Activated B cell treated with CpG ODN at 0.5 μM for 24 hours (primary cell): ENCODE results near the gene STRIT1. TPM values are rescaled to one million over a fixed set of nuclear protein-coding genes. Genes with fewer than 3 reads are reported as not detected.

ENCODE experiments used
- ATAC-seq: fragments of 200-7000 bp; cut with Tn5 transposase; one replicate; pipeline ENCODE4 v1.10.0; 2021; ENCODE audit warnings: low read depth, mild to moderate bottlenecking, moderate library complexity
- CTCF ChIA-PET: fragments of 350-600 bp; sonication (Branson Sonifier 250); formaldehyde crosslinking; loops from one replicate; lab custom pipeline; 2021; ENCODE audit warnings: antibody characterized with exemption; lab: Charles Lee
- POLR2A ChIA-PET: fragments of 350-600 bp; sonication (Branson Sonifier 250); formaldehyde crosslinking; loops from one replicate; lab custom pipeline; 2021; ENCODE audit warnings: antibody characterized with exemption; lab: Charles Lee
- DNase-seq: peaks from one replicate; pipeline ENCODE4 v3.0.0; 2022
- H3K27ac Mint-ChIP-seq: one replicate; pipeline ENCODE4 v1.8.0; 2020; ENCODE audit warnings: mixed read lengths
- H3K27me3 Mint-ChIP-seq: one replicate; pipeline ENCODE4 v1.8.0; 2021; ENCODE audit warnings: mixed read lengths
- H3K36me3 Mint-ChIP-seq: one replicate; pipeline ENCODE4 v1.8.0; 2021; ENCODE audit warnings: low read depth, mixed read lengths
- H3K4me1 Mint-ChIP-seq: one replicate; pipeline ENCODE4 v1.8.0; 2021; ENCODE audit warnings: mixed read lengths
- H3K4me3 Mint-ChIP-seq: one replicate; pipeline ENCODE4 v1.8.0; 2020; ENCODE audit warnings: mild to moderate bottlenecking, mixed read lengths
- H3K9me3 Mint-ChIP-seq: one replicate; pipeline ENCODE4 v1.8.0; 2020; ENCODE audit warnings: mixed read lengths
- CTCF ChIP-seq: fragments of 200-600 bp; IDR thresholded peaks from one replicate; pipeline ENCODE4 v1.8.0; 2022; ENCODE audit warnings: antibody characterized with exemption, mild to moderate bottlenecking
- intact Hi-C: fragments of 100-400 bp; cut with micrococcal nuclease; formaldehyde crosslinking; loops from one replicate; pipeline ENCODE4 v1.15.1; 2024
- total RNA-seq: library from RNA; stranded (reverse); gene quantifications from 2 replicates; pipeline ENCODE4 v1.2.3, GENCODE V29; 2022

Gene STRIT1
- total RNA-seq, 1 donor from 2014 or later, result not detected

GRCh38 chr3:155244216-155244615 is 49.3 kb downstream of the STRIT1 start:
- H3K4me1 Mint-ChIP-seq, result no peaks in the 10 kb centered on the region
- ChIA-PET POLR2A (no interaction called here), CTCF (no interaction called here)
- no peak for ATAC-seq
- intact Hi-C loops, result no loop called here
- no peak for DNase-seq
- H3K36me3 Mint-ChIP-seq, result no peaks in the 10 kb centered on the region
- H3K4me3 Mint-ChIP-seq, result no peak overlapping the region
- no peak overlapping the region for H3K27ac Mint-ChIP-seq
- TF ChIP-seq CTCF, result no peak
- H3K9me3 Mint-ChIP-seq, result no peaks in the 10 kb centered on the region
- H3K27me3 Mint-ChIP-seq, result no peaks in the 10 kb centered on the region

GRCh38 chr3:155243512-155243921 is 50.0 kb downstream of the STRIT1 start:
- H3K27ac Mint-ChIP-seq, result no peak overlapping the region
- CTCF ChIA-PET, result no interaction called here
- TF ChIP-seq CTCF, result no peak

GRCh38 chr3:155242342-155242741 is 51.1 kb downstream of the STRIT1 start:
- no peak overlapping the region for H3K27ac Mint-ChIP-seq
- TF ChIP-seq CTCF, result no peak
- no peak overlapping the region for H3K4me3 Mint-ChIP-seq
- ChIA-PET CTCF (no interaction called here), POLR2A (no interaction called here)
- ATAC-seq (no peak), DNase-seq (no peak)
- no peaks in the 10 kb centered on the region for H3K36me3 Mint-ChIP-seq
- no peaks in the 10 kb centered on the region for H3K27me3 Mint-ChIP-seq
- H3K9me3 Mint-ChIP-seq, result no peaks in the 10 kb centered on the region
- intact Hi-C loops, result no loop called here
- no peaks in the 10 kb centered on the region for H3K4me1 Mint-ChIP-seq

More at GRCh38 chr3:155243512-155243921, 50.0 kb downstream of the STRIT1 start:
- ATAC-seq, result no peak
- no peaks in the 10 kb centered on the region for H3K9me3 Mint-ChIP-seq
- POLR2A ChIA-PET, result no interaction called here
- H3K4me3 Mint-ChIP-seq, result no peak overlapping the region
- H3K36me3 Mint-ChIP-seq, result no peaks in the 10 kb centered on the region
- H3K4me1 Mint-ChIP-seq, result no peaks in the 10 kb centered on the region
- no peaks in the 10 kb centered on the region for H3K27me3 Mint-ChIP-seq
- intact Hi-C loops, result no loop called here
- DNase-seq, result no peak

GRCh38 chr3:155241579-155241978 is 51.9 kb downstream of the STRIT1 start:
- no peaks in the 10 kb centered on the region for H3K9me3 Mint-ChIP-seq
- H3K27me3 Mint-ChIP-seq, result no peaks in the 10 kb centered on the region
- no peak overlapping the region for H3K4me3 Mint-ChIP-seq
- DNase-seq, result no peak
- TF ChIP-seq CTCF, result no peak
- no peaks in the 10 kb centered on the region for H3K4me1 Mint-ChIP-seq
- H3K36me3 Mint-ChIP-seq, result no peaks in the 10 kb centered on the region
- CTCF ChIA-PET, result no interaction called here
- ATAC-seq, result no peak
- POLR2A ChIA-PET, result no interaction called here
- no peak overlapping the region for H3K27ac Mint-ChIP-seq
- intact Hi-C loops, result no loop called here

Other genes with a start within 250 kb of the STRIT1 start
- gene MME, start 213.4 kb downstream of the STRIT1 start, total RNA-seq, result 2.1 and 3.4 TPM in 2 replicates